ENCODE measurements around the gene IL19.

DNA sequence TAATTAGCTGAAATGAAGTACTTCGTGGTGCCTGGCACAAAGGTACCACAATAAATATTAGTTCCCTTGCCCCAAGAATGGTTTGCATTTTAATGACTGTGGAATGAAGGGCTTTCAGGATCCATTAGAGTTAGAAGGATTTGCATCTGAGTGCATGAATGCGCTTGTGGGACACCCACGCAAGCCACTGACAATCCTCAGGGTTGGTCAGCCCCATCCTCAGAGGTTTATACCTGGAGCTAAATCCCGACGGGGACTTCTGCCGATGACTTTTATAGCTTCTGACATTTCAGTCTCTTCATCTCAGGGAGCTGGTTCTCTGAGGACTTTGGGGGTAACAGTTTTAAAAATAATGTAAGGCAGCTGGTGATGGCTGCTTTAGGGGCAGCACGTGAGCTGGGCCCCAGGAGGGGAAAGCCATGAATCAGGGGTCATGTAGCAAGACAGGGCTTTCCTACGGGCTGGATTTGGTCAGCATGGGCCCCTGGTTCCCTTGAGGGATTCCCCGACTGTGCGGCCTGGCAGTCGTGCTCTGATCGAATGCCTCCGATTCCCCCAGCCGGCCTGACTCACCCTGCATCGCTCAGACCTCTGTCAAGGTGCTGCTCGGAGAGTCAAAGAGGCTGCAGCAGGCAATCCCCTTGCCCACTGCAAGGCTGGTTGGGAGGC is 22.5 kb downstream of the IL19 start:
- no peak for TF ChIP-seq CTCF (IDR thresholded peaks at IDR 0.05)
- TF ChIP-seq POLR2A (IDR thresholded peaks at IDR 0.05), result no peak
